Uterus (tissue), 4 donors: ENCODE measurements around the gene KLC1. TPM values are rescaled to one million over a fixed set of nuclear protein-coding genes. Genes with fewer than 3 reads are reported as not detected.

Experiments used
- DNase-seq, 2 donors: peaks; one replicate each; pipeline ENCODE4 v3.0.0-alpha.2; 2019 to 2020
- H3K27ac ChIP-seq, 2 donors: fragments of 200-600 bp; sonication (generic); 1 replicate in 1 of 2; 2 replicates in 1 of 2; pipeline ENCODE4 v1.5.1; 2016 to 2018
- H3K27me3 ChIP-seq, 2 donors: fragments of 200-600 bp; sonication (generic); one replicate each; pipeline ENCODE4 v1.5.1; 2018 to 2019; ENCODE audit warnings: control low read depth in 1 of 2
- H3K36me3 ChIP-seq, 2 donors: fragments of 200-600 bp; sonication (generic); one replicate each; pipeline ENCODE4 v1.5.1; 2019; ENCODE audit warnings: control low read depth in 1 of 2
- H3K4me1 ChIP-seq, 2 donors: fragments of 200-600 bp; sonication (generic); one replicate each; pipeline ENCODE4 v1.5.1; 2018 to 2019; ENCODE audit warnings: control low read depth in 1 of 2
- H3K4me3 ChIP-seq, 2 donors: fragments of 200-600 bp; sonication (generic); 1 replicate in 1 of 2; 2 replicates in 1 of 2; pipeline ENCODE4 v1.5.1; 2018 to 2019; ENCODE audit warnings: mild to moderate bottlenecking in 1 of 2
- H3K9me3 ChIP-seq, 2 donors: fragments of 200-600 bp; sonication (generic); one replicate each; pipeline ENCODE4 v1.5.1; 2019; ENCODE audit warnings: control low read depth in 1 of 2
- CTCF ChIP-seq, 4 experiments: fragments of 200-600 bp in 2 of 4; fragments of 450-650 bp in 2 of 4; sonication (generic) in 2 of 4; IDR thresholded peaks; one replicate each; pipeline ENCODE4 v1.5.1; 2016 to 2019; ENCODE audit warnings: antibody characterized with exemption in 4 of 4, mild to moderate bottlenecking in 2 of 4, moderate library complexity in 1 of 4
- POLR2A ChIP-seq, 2 donors: fragments of 450-650 bp; IDR thresholded peaks; one replicate each; pipeline ENCODE4 v1.6.1; 2016; ENCODE audit warnings: antibody characterized with exemption in 2 of 2, mild to moderate bottlenecking in 1 of 2, moderate library complexity in 1 of 2
- intact Hi-C: fragments of 100-400 bp; cut with DNase I; formaldehyde crosslinking; loops from one replicate; pipeline ENCODE4 v1.15.1; 2023; ENCODE audit warnings: low total_unique reads
- total RNA-seq, 4 donors: library from RNA; depleted of rRNA in 3 of 4; stranded (reverse); fragments of >200 nt in 3 of 4; gene quantifications; one replicate each; pipeline versions ENCODE4 v1.1.0 to v1.2.4, GENCODE V29; 2014 to 2023
- donor health status: DM: yes; HTN: yes; CAD: no.

Gene KLC1
- total RNA-seq, 4 donors from 2014 or later: 130 to 459 (median 285) TPM

- no peak for TF ChIP-seq CTCF (IDR thresholded peaks at IDR 0.05)
- no peak for TF ChIP-seq POLR2A (IDR thresholded peaks at IDR 0.05)
- H3K27ac ChIP-seq: peak overlapping the region in 1 of 2 donors; percentile 8
- no peaks in the 10 kb centered on the region for H3K36me3 ChIP-seq
- intact Hi-C loops: no loop called here
- no peak overlapping the region for H3K4me3 ChIP-seq
- peaks cover 0 to 18% of the 10 kb centered on the region in 2 donors for H3K4me1 ChIP-seq
- H3K9me3 ChIP-seq: no peaks in the 10 kb centered on the region
- no peaks in the 10 kb centered on the region for H3K27me3 ChIP-seq
- DNase-seq: no peak
Measured at GRCh38 chr14:103721334-103722120, 92.5 kb downstream of the KLC1 start.

GRCh38 chr14:103723748-103724081 is 94.7 kb downstream of the KLC1 start:
- DNase-seq: no peak
- no peak for TF ChIP-seq CTCF (IDR thresholded peaks at IDR 0.05)
- no peak for TF ChIP-seq POLR2A (IDR thresholded peaks at IDR 0.05)
- Histone ChIP-seq H3K27me3 (no peaks in the 10 kb centered on the region), H3K27ac (peak overlapping the region; percentile 59 to 89), H3K4me3 (no peak overlapping the region), H3K36me3 (no peaks in the 10 kb centered on the region), H3K9me3 (no peaks in the 10 kb centered on the region), H3K4me1 (peaks cover 0 to 18% of the 10 kb centered on the region in 2 donors)
- intact Hi-C loops: no loop called here

GRCh38 chr14:103724116-103724515 is 95.1 kb downstream of the KLC1 start:
- intact Hi-C loops: no loop called here
- DNase-seq: peak; percentile 63 to 74
- no peak for TF ChIP-seq POLR2A (IDR thresholded peaks at IDR 0.05)
- TF ChIP-seq CTCF (IDR thresholded peaks at IDR 0.05): peak in 1 of 4 experiments; percentile 20
- Histone ChIP-seq H3K27me3 (no peaks in the 10 kb centered on the region), H3K4me1 (peaks cover 0 to 18% of the 10 kb centered on the region in 2 donors), H3K9me3 (no peaks in the 10 kb centered on the region), H3K4me3 (no peak overlapping the region), H3K27ac (peak overlapping the region; percentile 59 to 89), H3K36me3 (no peaks in the 10 kb centered on the region)

GRCh38 chr14:103725001-103725682 is 96.1 kb downstream of the KLC1 start:
- no peak for DNase-seq
- H3K36me3 ChIP-seq: no peaks in the 10 kb centered on the region
- H3K9me3 ChIP-seq: no peaks in the 10 kb centered on the region
- H3K27me3 ChIP-seq: no peaks in the 10 kb centered on the region
- TF ChIP-seq POLR2A (IDR thresholded peaks at IDR 0.05) (no peak), CTCF (IDR thresholded peaks at IDR 0.05) (no peak)
- H3K4me3 ChIP-seq: no peak overlapping the region
- peak overlapping the region in 1 of 2 donors; percentile 89 for H3K27ac ChIP-seq
- intact Hi-C loops: no loop called here
- H3K4me1 ChIP-seq: peaks cover 0 to 18% of the 10 kb centered on the region in 2 donors

- Histone ChIP-seq H3K36me3 (no peaks in the 10 kb centered on the region), H3K9me3 (no peaks in the 10 kb centered on the region), H3K27ac (no peak overlapping the region), H3K27me3 (no peaks in the 10 kb centered on the region), H3K4me3 (no peak overlapping the region), H3K4me1 (peaks cover 0 to 18% of the 10 kb centered on the region in 2 donors)
- no peak for DNase-seq
- TF ChIP-seq CTCF (IDR thresholded peaks at IDR 0.05): no peak
- no peak for TF ChIP-seq POLR2A (IDR thresholded peaks at IDR 0.05)
- intact Hi-C loops: no loop called here
Measured at GRCh38 chr14:103725739-103726395, 96.9 kb downstream of the KLC1 start.
